Upper lobe of left lung (tissue), 4 donors: Measurements from ENCODE around the gene LATS2.
"Not testable (repeated sequence)": the region's sequence is repeated elsewhere in the genome, so short reads cannot be mapped to it uniquely, and the experiment has no call there.

ENCODE experiments used
- POLR2A ChIP-seq, 4 donors: fragments of 450-650 bp; IDR thresholded peaks; one replicate each; pipeline ENCODE4 v1.5.1; 2016 to 2017; ENCODE audit warnings: antibody characterized with exemption in 4 of 4, mild to moderate bottlenecking in 2 of 4
- POLR2AphosphoS5 ChIP-seq, 2 donors: sonication (generic); formaldehyde crosslinking; IDR thresholded peaks; one replicate each; pipeline ENCODE4 v1.5.1; 2017; ENCODE audit warnings: antibody characterized with exemption in 2 of 2
- TF ChIP-seq, protein P1 (sequence below), 6 experiments: fragments of 450-650 bp in 4 of 6; fragments of 200-600 bp in 2 of 6; sonication (generic) in 2 of 6; IDR thresholded peaks; one replicate each; pipeline ENCODE4 v1.5.1; 2016 to 2019; ENCODE audit warnings: antibody characterized with exemption in 6 of 6

DNA sequence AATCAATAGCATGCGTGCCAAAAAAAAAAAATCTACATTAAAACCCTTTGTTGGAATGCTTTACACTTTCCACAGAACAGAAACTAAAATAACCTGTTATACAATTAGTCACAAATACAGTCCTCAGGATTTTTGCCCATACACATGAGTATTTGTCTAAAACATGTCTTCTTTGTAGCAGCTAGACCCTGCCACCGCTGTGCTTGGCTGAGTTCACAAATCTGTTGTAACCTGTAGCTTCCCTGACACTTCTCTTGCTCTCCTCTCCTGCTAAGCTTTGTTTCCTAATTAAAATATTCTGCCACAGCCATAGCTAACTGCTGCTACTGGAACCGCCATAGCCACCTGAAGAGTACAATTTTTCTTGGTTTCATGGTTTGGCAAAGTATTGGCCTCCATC lies 113.4 kb downstream of the LATS2 start:
- TF ChIP-seq POLR2A, POLR2AphosphoS5 (IDR thresholded peaks at IDR 0.05): not testable (repeated sequence)
- TF ChIP-seq, protein P1, sequence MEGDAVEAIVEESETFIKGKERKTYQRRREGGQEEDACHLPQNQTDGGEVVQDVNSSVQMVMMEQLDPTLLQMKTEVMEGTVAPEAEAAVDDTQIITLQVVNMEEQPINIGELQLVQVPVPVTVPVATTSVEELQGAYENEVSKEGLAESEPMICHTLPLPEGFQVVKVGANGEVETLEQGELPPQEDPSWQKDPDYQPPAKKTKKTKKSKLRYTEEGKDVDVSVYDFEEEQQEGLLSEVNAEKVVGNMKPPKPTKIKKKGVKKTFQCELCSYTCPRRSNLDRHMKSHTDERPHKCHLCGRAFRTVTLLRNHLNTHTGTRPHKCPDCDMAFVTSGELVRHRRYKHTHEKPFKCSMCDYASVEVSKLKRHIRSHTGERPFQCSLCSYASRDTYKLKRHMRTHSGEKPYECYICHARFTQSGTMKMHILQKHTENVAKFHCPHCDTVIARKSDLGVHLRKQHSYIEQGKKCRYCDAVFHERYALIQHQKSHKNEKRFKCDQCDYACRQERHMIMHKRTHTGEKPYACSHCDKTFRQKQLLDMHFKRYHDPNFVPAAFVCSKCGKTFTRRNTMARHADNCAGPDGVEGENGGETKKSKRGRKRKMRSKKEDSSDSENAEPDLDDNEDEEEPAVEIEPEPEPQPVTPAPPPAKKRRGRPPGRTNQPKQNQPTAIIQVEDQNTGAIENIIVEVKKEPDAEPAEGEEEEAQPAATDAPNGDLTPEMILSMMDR (IDR thresholded peaks at IDR 0.05) = not testable (repeated sequence)
